GM19238 (cell line): Measurements from ENCODE around the gene UBE2E3.
"Not testable (repeated sequence)": the region's sequence is repeated elsewhere in the genome, so short reads cannot be mapped to it uniquely, and the experiment has no call there.

Experiments
- DNase-seq: peaks from one replicate; pipeline ENCODE4 v3.0.0; 2011; ENCODE audit warnings: low spot score; ENCODE audit not compliant: insufficient read length

The UBE2E3 gene

GRCh38 chr2:181025004-181025403 lies 44.6 kb downstream of the UBE2E3 start:
- DNase-seq: no peak

- DNase-seq: no peak
Measured at GRCh38 chr2:181036445-181036844, 56.0 kb downstream of the UBE2E3 start.

- no peak for DNase-seq
Measured at GRCh38 chr2:181036848-181037603, 56.6 kb downstream of the UBE2E3 start.

DNA sequence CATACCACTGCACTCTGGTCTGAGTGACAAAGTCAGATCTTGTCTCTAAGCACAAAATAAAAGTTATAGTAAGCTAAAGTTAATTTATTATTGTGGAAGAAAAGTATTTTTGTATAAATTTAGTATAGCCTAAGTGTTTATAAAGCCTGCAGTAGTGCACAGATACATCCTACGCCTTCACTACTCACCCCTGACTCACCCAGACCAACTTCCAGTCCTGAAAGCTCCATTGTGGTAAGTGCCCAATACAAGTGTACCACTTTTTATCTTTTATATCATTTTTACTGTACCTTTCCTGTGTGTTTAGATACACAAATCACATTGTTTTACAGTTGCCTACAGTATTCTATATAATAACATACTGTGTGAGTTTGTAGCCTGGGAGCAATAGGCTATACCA lies 57.5 kb downstream of the UBE2E3 start:
- no peak for DNase-seq

DNA sequence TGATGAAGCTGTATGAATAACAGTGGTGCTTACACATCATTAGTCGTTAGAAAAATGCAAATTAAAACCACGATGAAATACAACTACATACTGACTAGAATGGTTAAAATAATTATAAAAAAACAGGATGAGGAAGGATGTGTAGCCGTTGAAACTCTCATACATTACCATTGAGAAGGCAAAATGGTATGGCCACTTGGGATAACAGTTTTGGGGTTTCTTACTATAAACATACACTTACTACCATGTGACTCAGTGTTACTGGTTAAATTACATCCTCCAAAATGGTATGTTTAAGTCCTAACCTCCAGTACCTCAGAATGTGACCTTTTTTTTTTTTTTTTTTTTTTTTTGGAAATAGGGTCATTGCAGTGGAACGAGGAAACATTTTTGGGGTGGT lies 58.4 kb downstream of the UBE2E3 start:
- no peak for DNase-seq

DNA sequence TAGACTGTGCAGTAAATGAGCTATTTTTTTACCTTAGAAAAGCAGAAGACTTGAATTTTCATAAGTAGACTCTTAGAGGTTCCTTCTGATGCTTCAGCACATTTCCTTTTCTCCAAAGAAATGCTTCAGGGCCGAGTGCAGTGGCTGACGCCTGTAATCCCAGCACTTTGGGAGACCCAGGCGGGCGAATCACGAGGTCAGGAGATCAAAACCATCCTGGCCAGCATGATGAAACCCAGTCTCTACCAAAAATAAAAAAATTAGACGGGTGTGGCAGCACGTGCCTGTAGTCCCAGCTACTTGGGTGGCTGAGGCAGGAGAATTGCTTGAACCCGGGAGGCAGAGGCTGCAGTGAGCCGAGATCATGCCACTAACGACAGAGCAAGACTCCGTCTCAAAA lies 60.4 kb downstream of the UBE2E3 start:
- not testable (repeated sequence) for DNase-seq

DNA sequence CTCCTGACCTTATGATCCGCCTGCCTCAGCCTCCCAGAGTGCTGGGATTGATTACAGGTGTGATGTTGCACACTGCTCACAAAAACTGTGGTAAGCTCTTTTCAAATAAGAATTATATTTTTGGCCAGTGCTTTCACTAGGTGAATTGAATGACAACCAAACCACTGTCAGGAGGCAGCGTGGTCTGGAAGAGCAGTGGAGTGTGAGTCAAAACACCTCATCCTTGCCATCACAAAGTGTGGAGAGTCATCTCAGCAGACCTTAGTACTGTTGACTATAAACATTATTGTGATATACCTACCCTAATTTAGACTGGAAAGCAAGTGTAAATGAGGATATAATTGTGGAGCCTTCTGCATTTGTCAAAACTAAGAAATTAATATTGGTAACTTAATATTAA lies 61.3 kb downstream of the UBE2E3 start:
- no peak for DNase-seq

DNA sequence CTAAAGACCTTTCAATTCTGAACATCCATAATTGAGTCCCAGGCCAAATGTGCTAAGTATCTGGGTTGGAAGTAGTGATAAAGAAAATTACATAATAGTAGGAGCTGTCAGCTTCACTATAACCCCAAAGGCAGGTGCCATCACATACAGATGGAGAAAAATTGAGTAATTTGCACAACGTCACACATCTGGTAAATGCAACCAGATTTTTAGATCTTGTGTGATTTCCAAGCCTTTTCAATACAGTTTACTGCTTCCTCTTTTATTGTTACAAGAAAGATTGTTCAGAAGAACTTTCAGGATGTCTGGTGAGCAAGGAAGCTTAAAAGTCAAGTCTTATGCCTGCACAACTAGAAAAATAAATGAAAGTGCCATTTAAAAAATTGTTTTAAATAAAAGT lies 62.3 kb downstream of the UBE2E3 start:
- DNase-seq: no peak

DNA sequence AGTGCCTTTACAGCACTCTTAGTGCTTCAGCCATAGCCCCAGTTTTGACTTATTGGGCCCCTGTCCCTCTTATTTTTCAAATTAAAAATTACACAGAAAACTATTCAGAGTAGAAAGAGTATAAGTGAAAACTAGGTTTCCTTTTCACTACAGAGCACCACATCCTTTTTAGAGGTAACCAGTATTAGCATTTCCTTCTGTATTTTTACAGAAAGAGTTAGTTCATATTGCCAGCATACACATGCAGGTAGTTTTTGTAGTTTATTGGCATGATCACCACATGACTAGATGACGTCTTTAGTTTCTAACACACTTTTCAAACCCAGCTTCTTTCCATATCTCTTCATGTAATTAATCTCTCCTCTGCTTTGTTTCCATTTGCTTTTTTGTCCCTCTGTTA lies 66.4 kb downstream of the UBE2E3 start:
- no peak for DNase-seq

- no peak for DNase-seq
Measured at GRCh38 chr2:181047829-181048228, 67.4 kb downstream of the UBE2E3 start.

GRCh38 chr2:181051861-181052522 lies 71.6 kb downstream of the UBE2E3 start:
- DNase-seq: no peak

DNA sequence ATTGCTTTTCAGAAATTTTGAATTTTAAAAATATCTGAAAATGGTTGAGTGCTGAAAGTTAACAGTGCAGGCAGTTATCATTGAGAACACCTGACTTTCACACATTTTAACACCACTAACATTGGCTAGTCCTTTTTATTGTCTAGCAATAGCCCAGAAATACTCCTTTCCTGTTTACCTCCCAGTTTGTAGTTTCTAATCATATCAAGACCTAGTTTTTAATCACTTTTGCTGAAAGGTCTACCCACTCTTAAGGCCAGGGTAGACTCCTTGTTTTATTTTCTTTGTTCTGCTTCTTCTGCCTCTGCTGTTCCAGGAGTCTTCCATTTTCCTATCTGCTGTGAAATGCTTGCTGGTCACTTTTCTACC lies 72.1 kb downstream of the UBE2E3 start:
- no peak for DNase-seq

GRCh38 chr2:181054256-181054655 lies 73.9 kb downstream of the UBE2E3 start:
- DNase-seq: no peak

DNA sequence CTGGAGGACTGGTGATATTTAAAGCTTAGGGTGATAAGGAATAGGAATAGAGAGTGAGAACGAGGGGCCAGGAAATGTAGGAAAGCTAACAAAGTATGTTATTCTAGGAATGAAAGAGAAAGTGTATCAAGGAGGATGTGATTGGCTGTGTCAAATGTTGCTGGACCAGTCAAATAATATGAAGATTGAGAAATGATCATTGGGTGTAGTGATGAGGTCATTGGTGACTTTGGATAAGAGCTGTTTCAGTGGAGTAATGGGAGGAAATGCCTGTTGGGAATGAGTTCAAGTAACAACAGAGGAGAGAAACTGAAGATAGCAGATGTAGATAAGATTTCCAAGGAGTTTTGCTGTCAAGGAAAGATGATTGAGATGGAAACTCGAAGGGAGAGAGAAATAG lies 74.4 kb downstream of the UBE2E3 start:
- no peak for DNase-seq

DNA sequence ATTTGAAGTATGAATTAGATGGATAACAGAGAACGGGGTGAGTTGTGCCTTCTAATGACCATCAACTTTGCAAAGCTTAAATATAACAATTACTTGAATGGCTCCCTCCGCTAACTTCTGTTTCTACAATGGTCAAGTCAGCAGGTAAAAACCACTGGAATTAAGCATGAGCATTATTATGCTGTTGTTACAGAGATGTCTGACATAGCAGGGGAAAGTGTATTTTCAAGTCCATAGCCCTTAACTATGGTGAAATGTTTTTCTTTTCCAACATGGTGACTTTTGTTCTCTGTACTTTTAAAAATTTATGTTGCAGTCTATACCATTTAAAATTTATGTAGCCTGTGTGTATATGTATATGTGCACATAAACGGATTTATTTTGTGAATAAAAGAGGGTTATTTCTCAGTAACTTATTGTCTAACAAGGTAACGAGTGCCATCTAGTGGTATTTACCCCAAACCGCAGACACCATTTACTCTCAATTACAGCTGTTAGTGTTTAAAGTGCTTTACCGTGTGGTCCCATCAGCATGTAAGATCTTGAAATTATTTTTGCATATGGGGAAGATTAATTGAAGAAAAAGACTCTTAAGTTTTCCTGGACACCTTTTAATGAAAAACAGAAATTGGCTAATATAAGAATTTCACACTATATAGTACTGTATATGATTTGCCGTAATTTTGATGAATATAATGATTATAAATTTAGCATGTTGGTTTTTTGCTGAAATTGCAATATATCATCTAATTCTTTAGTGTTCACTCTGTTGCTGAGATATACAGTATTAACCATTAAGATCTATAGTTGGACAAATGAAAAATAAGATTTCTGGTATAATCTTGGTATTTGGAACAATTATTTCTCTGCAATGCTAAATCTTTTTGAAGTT lies 78.2 kb downstream of the UBE2E3 start:
- DNase-seq: no peak

GRCh38 chr2:181063696-181064095 lies 83.3 kb downstream of the UBE2E3 start:
- DNase-seq: no peak

GRCh38 chr2:181065458-181065857 lies 85.1 kb downstream of the UBE2E3 start:
- no peak for DNase-seq

GRCh38 chr2:181066333-181066732 lies 85.9 kb downstream of the UBE2E3 start:
- DNase-seq: no peak

GRCh38 chr2:181070119-181070835 lies 89.9 kb downstream of the UBE2E3 start:
- DNase-seq: no peak

DNA sequence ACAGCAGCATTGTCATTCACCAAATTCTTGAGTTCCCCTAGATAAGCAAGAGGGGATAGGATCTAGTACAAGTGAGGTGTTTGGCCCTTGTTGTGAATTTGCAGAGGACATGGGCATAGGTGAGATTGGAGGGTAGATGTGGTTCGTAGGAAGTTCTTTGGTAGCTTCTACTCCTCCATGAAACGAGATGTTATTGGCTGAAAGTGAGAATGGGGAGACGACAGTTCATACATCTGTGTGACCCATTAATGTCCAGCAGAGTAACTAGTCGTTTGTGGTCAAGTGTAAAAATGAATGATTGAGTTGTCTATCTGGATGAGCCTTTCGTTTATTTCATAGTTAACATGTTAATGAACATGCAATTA lies 90.4 kb downstream of the UBE2E3 start:
- no peak for DNase-seq

DNA sequence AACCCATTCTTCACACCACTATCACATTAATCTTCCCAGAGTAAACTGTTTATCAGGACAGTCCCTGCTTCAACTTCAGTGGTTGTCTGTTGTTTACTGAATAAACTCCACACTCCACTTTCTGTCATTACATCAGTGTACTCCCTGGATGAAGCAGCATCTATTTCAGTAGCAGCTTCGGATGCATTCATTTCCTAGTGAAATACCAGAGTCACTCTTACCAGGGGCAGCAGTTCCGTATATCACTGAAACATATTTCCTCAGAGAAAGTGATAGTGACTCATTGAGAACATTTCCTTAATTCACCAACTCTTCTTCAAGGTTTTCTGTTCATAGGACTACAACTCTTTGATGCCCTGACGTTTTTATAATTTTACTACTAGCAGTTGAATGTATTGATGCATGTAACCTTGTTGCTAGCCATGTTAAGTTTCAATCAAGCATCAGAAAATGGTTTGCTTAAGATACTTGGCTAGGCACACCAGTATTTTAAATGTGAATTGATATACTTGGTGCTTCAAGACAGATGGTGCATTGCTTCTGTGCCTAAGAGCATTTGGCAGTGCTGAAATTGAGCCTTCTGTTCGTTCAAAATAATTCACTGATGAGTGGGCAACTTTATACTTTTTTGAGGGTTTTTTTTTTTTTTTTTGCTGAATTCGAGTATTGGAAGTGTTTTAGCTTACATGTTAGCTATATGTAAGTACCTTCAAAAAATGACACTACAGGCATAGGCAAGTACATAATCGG lies 92.3 kb downstream of the UBE2E3 start:
- DNase-seq: no peak
